GM12874 (cell line): ENCODE results near the gene RTF2.

ENCODE experiments used
- CTCF ChIP-seq: IDR thresholded peaks from 2 replicates; pipeline ENCODE4 v1.5.1; 2011; ENCODE audit warnings: low read depth, mild to moderate bottlenecking, control low read depth, low read length, moderate library complexity; ENCODE audit not compliant: insufficient read depth

Gene RTF2

DNA sequence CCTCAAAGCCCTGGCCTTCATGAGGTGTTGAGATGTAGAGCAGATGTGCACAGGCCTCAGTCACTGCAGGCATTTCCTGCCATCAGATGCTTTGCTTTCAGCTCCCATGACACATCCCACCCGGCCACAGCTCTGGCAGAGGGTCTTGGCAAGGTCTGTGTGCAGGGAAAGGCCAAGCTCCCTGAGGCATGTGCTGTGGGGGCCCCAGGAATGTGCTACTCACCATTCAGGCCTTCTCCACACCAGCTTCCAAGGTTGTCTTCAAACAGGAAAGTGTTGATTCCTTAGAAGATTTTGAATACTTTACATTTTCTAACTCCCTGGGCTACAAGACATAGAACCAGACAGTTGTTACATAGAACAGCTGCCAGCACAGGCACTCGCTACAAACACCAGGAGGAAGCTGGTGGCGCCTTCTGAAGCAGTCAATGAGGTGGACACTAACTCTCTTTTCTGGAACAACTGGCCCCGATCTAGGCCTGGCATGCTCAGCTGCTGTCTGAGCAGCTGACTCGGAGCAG is 28.6 kb upstream of the RTF2 start:
- TF ChIP-seq CTCF, result no peak

DNA sequence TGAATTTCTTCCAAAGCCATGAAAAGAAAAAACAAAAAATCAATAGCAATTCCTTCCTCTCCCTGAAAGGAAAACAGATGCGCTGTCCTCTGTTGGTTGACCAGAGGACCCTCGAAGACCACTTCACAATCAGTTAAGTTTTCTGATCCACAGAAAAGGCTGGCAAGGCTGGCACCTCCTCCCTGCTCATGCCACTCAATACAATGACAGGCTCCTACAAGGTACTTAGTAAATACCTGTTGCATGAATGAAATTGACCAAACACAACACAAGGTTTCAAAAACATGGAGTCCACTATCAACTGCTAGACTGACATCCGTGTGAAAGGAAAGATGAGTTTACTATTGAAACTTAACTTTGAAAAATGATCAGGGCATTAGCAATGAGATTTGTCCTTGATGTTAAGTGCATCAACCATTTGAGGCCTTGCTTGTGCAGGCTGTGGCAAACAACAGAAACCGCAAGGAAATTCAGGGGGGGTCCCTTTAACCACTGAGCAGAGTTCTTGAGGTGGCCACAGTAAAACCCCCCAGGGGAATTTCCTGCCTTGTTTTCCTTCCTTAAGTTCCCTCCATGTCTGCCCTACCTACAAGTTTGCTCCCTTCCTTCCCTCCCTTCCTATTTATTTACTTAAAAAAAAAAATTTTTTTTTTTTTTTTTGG is 27.9 kb upstream of the RTF2 start:
- no peak for TF ChIP-seq CTCF

GRCh38 chr20:56442389-56443365 is 25.8 kb upstream of the RTF2 start:
- no peak for TF ChIP-seq CTCF

GRCh38 chr20:56443654-56444540 is 24.5 kb upstream of the RTF2 start:
- TF ChIP-seq CTCF, result no peak

DNA sequence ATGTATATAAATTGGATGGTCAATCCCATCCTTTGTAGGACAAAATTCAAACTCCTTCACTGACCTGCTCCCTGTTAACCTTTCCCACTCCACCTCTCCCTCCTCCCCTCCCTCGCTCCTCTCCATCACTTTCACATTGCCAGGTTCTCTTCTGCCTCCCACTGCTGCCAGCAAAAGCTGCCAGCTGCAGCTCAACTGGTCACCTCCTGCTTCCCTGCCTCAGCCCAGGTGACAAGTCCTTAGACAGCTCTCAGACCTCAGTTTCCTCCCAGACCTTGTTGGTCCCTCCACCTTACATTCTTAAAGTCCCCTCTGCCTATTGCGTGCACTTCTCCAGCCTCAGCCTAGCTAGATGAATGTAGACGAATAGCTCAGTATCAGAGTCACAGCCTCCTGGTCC is 23.3 kb upstream of the RTF2 start:
- no peak for TF ChIP-seq CTCF

DNA sequence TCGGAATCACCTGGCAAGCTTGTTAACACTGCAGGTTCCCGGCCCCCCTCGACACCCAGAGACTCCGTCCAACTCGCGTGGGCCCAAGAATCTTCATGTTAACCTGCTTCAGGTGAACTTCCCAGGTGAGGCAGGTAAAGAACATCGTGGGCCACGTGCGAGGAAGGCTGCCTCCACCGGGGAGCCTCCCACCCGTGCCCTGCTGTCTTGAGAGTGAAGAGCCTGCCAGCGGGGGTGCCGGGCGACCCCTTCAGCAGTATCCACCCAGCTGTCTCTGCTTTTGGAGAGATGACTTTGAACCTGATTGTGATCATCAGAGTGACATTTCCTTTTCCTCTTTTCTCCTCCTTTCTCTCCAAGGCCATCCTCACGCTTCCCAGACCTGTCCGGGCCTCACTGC is 22.9 kb upstream of the RTF2 start:
- no peak for TF ChIP-seq CTCF
